Measurements from ENCODE around the gene BMP4.

Gene BMP4

GRCh38 chr14:53915364-53916014, 41.1 kb downstream of the BMP4 start:
- H3K4me3 ChIP-seq (ENCODE audit: low read length) = no peak overlapping the region
- DNase-seq (ENCODE audit: low read depth) = no peak
- no peak for TF ChIP-seq CTCF (conservative IDR thresholded peaks at IDR 0.05; ENCODE audit: low read depth, low read length)

- TF ChIP-seq CTCF (conservative IDR thresholded peaks at IDR 0.05; ENCODE audit: low read depth, low read length) = no peak
- H3K4me3 ChIP-seq (ENCODE audit: low read length) = no peak overlapping the region
- DNase-seq (ENCODE audit: low read depth) = no peak
These were observed 44.6 kb downstream of the BMP4 start for GRCh38 chr14:53912021-53912420.

GRCh38 chr14:53908416-53908815, 48.2 kb downstream of the BMP4 start:
- no peak overlapping the region for H3K4me3 ChIP-seq (ENCODE audit: low read length)
- no peak for TF ChIP-seq CTCF (conservative IDR thresholded peaks at IDR 0.05; ENCODE audit: low read depth, low read length)
- no peak for DNase-seq (ENCODE audit: low read depth)

- no peak for TF ChIP-seq CTCF (conservative IDR thresholded peaks at IDR 0.05; ENCODE audit: low read depth, low read length)
- no peak overlapping the region for H3K4me3 ChIP-seq (ENCODE audit: low read length)
- DNase-seq (ENCODE audit: low read depth) = no peak
These were observed 54.3 kb downstream of the BMP4 start for GRCh38 chr14:53902307-53902706.

GRCh38 chr14:53900499-53900898, 56.1 kb downstream of the BMP4 start:
- no peak for TF ChIP-seq CTCF (conservative IDR thresholded peaks at IDR 0.05; ENCODE audit: low read depth, low read length)
- no peak for DNase-seq (ENCODE audit: low read depth)
- no peak overlapping the region for H3K4me3 ChIP-seq (ENCODE audit: low read length)

Measured in retinal pigment epithelial cell (primary cell).